Measurements from ENCODE around the gene SDE2.
A peak's percentile ranks its signal among the peaks of the same experiment; 100 is the strongest.
"Not testable (repeated sequence)": the region's sequence is repeated elsewhere in the genome, so short reads cannot be mapped to it uniquely, and the experiment has no call there.

The SDE2 gene

GRCh38 chr1:225977937-225978748 is 21.0 kb downstream of the SDE2 start:
- no peak for DNase-seq

DNA sequence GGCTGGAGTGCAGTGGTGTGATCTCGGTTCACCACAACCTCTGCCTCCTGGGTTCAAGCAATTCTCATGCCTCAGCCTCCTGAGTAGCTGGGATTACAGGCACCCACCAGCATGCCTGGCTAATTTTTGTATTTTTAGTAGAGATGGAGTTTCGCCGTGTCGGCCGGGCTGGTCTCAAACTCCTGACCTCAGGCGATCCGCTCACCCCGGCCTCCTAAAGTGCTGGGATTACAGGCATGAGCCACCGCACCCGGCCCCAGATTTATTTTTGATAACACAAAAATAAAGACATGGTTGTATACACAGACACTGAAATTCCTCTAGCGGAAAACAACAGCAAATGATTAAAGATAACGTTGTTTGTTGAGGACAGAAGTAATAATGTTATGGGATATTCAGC is 24.0 kb downstream of the SDE2 start:
- DNase-seq, result not testable (repeated sequence)

- DNase-seq, result no peak
Observed at GRCh38 chr1:225974454-225974853, 24.7 kb downstream of the SDE2 start.

DNA sequence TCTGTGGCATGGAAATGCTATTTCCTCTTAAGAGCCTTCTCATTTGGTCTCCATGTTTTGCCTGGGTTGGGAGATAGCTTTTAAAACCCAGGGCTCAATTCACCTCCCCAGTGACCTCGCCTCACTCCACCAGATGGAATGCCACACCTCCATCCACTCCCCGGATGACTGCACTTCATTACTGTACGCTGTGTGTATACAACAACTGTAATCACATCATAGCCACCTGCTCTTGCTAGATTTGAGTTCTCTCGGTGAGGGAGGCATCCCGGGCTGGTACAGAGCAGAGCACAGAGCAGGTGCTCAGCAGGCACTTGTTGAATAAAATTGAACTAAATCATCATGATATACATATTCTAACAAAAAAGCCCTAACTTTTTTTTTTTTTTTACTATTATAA is 26.0 kb downstream of the SDE2 start:
- peak; percentile 33 for DNase-seq

DNA sequence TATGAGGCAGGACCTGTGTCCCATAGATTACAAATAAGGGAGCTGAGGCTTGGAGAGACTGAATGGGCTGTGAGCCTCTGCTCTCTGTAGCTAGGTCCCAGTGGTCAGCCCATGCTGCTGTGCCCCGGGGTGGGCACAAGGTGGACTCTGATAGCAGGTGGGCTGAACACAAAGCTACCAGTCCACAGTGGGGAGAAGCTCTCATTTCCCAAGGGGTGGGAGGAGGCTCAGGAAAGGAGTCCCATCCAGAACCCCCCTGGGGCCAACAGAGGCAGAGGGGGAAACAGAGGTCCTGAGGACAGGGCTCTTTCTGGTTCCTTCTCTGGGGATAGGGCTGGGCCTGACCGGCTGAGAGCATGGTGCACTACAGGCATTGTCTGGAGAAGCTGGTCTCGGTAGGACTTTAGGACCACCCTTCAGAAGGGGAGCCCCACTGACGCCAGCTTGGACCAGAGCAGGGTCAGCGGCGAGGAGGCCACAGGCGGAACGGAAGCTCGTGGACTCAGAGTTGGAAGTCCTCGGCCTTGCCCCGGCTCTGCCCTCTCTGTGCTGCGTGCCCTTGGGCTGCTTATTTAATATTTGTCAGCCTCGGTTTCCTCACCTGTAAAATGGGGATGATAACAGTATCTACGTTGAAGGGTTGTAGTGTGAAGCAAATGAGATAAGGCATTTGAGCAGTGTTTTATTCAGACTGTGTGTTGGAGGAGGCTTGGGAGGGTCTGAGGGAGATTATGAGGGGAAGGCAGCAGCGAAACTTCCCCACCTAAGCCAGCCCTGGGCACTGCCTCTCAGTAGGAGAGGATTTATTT is 26.6 kb downstream of the SDE2 start:
- no peak for DNase-seq

- not testable (repeated sequence) for DNase-seq
Observed at GRCh38 chr1:225970592-225971157, 28.5 kb downstream of the SDE2 start.

DNA sequence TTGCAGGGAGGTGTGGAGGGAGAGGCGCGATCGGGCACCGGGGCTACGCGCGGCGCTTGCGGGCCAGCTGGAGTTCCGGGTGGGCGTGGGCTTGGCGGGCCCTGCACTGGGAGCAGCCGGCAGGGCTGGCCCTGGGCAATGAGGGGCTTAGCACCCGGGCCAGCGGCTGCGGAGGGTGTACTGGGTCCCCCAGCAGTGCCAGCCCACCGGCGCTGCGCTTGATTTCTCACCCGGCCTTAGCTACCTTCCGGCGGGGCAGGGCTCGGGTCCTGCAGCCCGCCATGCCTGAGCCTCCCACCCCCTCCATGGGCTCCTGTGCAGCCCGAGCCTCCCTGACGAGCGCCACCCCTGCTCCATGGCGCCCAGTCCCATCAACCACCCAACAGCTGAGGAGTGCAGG is 29.4 kb downstream of the SDE2 start:
- DNase-seq, result not testable (repeated sequence)

- DNase-seq, result no peak
Observed at GRCh38 chr1:225965231-225965630, 33.9 kb downstream of the SDE2 start.

GRCh38 chr1:225963735-225964530 is 35.2 kb downstream of the SDE2 start:
- DNase-seq, result no peak

DNA sequence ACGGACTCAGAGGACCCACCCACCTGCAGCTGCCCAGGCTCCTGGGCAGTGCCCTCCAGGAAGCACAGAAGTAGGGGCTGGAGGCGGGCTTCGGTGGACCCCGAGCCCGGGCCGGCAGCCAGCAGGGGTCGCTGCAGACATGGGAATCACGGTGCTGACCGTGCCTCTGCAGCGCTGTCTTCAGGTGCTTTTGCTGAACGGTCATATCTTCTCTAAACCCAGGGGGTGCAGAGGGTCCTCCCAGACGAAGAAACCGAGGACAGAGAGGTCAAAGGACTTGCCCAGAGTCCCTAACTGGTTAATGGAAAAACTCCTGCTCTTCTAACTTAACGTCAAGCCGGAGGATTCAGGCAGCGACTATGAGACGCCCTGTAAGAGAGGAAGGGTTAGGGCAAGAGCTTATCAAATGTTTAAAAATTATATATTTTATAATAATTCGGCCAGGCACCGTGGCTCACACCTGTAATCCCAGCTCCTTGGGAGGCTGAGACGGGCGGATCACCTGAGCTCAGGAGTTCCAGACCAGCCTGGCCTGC is 36.6 kb downstream of the SDE2 start:
- DNase-seq, result peak; percentile 54

- DNase-seq, result no peak
Observed at GRCh38 chr1:225961659-225962439, 37.3 kb downstream of the SDE2 start.

DNA sequence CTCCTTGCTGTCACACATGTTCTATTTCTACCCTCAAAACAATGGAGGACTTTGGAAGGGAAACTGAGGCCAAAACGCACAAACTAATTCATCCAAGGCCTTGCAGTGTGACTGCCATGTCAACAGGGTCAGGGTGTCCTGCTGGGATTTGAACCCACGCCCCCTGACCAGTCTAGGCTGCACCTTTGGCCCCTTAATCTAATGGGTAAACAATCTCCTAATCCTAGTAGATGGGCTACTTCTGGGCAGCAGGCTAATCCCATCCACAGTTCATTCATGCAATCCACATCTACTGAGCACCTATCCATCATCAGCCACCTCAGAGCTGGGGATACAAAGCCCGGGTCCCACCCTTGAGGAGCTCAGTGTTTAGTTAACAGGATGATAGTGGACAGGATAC is 41.1 kb downstream of the SDE2 start:
- DNase-seq, result no peak

DNA sequence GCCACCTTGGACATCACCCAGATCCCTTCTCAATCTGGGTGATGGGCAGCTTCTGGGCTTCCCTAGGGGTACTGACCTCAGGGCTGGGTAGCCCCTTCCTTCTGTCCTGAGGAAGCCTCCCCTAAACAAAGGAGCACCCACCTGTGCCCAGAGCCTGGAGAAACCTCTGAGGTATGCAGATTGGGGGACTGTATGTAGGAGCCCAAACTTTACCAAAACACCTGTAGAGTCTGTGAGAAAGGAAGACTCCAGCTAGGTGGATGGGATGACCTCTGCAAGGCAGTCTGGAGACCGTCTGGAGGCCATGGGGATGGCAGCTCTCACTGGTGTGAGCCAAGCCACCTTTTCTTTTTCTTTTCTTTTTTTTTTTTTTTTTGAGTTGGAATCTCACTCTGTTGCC is 44.4 kb downstream of the SDE2 start:
- DNase-seq, result no peak

- DNase-seq, result no peak
Observed at GRCh38 chr1:225953315-225953714, 45.8 kb downstream of the SDE2 start.

GRCh38 chr1:225950905-225951497 is 48.1 kb downstream of the SDE2 start:
- DNase-seq, result no peak

DNA sequence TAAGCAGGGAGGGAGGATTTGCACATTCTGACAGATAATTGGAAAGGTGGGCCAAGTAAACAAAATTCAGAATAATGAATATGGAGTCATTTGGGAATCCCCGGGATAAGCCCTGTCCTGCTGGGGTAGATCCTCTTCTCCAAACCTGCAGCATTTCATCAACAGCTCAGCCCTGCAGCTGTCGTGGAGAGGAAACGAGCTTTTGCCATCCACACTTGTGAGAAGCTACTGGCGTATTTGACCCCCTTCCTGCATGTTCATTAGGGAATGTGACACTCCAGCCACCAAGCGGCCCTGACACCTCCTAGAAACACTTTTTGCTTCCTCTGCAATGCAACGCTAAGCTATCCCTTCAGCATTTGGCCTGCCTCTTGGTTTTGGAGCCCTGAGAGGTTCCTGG is 50.1 kb downstream of the SDE2 start:
- DNase-seq, result no peak

DNA sequence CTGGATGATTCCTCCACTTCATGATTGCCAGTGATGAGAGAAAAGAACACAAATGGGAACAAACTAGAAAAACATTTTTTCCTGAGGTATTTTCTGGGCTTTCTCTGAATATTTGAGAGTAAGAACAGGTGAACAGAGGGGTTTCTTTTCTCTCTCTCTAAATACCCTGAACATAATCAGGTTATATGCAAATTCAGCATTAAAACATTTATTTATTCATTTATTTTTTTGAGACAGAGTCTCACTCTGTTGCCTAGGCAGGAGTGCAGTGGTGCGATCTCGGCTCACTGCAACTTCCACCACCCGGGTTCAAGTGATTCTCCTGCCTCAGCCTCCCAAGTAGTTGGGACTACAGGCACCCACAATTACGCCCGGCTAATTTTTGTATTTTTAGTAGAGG is 52.3 kb downstream of the SDE2 start:
- DNase-seq, result no peak

- DNase-seq, result no peak
Observed at GRCh38 chr1:225946082-225946620, 53.0 kb downstream of the SDE2 start.

DNA sequence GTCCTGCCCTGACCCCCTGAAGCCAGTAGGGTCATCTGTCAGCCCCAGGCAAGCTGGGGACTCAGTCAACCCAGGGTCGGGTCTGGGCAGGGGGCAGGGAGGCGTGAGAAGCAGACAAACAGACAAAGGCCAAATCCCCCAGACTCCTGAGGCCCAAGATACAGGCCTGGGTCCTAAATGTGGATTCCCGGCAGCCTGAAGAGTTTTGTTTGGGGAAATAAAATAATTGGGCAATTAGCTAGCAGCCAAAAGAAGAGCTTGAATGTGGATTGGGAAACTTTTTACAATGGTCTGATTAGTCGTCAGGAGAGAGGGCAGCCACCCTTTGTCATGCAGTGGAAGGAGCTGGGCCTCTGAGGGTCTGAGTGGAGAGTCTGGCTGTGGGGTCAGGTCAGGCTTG is 53.6 kb downstream of the SDE2 start:
- DNase-seq, result no peak

DNA sequence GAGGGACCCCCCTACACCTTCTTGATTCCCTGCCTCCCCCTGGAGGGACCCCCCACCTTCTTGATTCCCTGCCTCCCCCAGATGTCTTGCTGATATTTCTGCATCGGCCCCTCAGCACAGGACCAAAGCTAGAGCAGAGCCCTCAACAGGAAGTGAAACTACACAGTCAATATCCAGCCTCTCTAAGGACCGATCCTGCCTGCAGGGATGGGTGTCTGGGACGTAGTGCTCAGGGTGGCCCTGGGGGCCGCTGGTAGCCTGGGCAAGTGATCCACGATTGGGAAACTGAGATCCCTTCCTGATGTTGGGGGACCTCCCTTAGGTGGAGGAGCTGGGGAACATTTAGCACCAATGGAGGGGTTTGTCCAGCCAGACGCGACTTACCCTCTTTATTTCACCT is 54.2 kb downstream of the SDE2 start:
- no peak for DNase-seq

DNA sequence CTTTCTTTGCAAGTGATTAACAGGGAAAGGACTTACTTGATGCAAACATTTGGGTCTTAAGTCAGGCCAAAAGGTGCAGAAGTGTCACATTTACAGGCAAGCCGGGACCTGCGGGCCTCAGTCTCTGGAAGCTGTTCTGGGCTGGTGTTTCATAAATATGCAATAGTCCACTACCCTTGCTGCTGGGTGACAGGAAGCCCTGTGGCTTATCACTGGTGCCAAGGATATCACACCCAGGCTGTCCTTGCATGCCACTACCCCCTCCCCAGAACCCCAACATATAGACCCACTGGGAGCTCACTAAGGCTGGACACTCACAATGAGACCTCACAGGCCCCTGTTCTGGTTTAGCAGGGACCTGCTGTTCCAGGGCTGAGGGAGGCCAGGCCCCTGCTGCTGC is 54.8 kb downstream of the SDE2 start:
- no peak for DNase-seq

All from right kidney (tissue), 1 donor.